HG03442 (cell line): ENCODE measurements around the gene SLC2A6.
A peak's percentile ranks its signal among the peaks of the same experiment; 100 is the strongest.

Source experiments
- ATAC-seq: cut with Tn5 transposase; IDR thresholded peaks from one replicate; pipeline ENCODE4 v1.9.1; 2021; ENCODE audit warnings: mild to moderate bottlenecking, moderate library complexity; ENCODE audit not compliant: unreplicated experiment

SLC2A6 gene

GRCh38 chr9:133443248-133443647 is 35.7 kb downstream of the SLC2A6 start:
- ATAC-seq: no peak

DNA sequence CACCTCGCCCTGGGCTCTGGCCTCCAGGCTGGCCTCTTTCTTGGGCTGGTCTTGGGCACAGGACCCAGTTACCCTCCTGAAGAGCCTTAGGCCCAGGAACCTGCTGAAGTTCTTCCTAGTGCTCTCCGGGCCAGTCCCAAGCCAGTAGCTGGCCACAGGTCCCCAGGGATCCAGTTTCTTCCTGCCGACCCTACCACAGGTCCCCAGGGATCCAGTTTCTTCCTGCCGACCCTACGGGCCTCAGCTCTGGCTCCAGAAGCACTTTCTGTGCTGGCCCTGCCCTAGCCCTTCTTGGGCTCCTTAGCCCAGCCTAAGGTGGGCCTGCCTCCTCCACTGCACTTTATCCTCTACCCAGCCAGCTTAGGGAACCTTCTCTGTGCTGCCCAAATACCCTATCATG is 37.3 kb downstream of the SLC2A6 start:
- ATAC-seq: no peak

- no peak for ATAC-seq
Measured at GRCh38 chr9:133440874-133441273, 38.0 kb downstream of the SLC2A6 start.

GRCh38 chr9:133439337-133439736 is 39.6 kb downstream of the SLC2A6 start:
- no peak for ATAC-seq

GRCh38 chr9:133437753-133438531 is 41.0 kb downstream of the SLC2A6 start:
- no peak for ATAC-seq

- ATAC-seq: no peak
Measured at GRCh38 chr9:133436681-133437080, 42.2 kb downstream of the SLC2A6 start.

DNA sequence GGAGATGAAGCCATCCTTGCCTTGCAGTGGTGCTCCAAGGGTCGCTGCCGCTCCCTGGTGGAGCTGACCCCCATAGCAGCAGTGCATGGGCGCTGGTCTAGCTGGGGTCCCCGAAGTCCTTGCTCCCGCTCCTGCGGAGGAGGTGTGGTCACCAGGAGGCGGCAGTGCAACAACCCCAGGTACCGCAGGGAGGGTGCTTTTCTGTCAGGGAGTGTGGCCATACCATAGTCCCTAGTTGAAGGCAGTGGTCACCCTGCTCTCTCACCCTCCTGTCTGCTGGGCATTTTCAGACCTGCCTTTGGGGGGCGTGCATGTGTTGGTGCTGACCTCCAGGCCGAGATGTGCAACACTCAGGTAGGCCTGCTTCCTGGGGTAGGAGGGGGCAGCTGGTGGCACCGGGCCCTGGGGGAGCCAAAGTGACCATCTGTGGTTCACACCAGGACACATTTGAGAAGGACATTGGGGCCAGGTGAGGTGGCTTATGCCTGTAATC is 45.5 kb downstream of the SLC2A6 start:
- ATAC-seq: no peak

DNA sequence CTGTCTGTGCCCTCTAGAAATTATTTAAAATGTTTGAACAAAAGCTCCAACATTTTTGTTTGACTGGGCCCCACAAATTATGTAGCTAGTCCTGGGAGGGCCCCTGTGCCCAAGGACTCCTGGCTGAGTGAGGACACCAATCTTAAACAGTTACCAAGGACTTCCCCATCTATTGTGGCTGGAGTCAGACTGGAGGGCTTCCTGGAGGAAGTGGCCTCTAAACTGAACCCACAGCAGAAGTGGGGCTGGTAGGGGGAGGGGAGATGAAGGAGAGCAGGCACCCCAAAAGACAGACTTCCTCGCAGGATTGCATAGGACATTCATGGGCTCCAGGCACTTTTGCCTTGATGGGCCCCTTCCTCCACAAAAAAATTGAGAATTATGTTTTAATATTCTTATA is 48.7 kb downstream of the SLC2A6 start:
- ATAC-seq: no peak

GRCh38 chr9:133429641-133430161 is 49.2 kb downstream of the SLC2A6 start:
- ATAC-seq: no peak

GRCh38 chr9:133429214-133429613 is 49.7 kb downstream of the SLC2A6 start:
- ATAC-seq: no peak

GRCh38 chr9:133428617-133429101 is 50.2 kb downstream of the SLC2A6 start:
- ATAC-seq: no peak

- no peak for ATAC-seq
Measured at GRCh38 chr9:133427658-133428348, 51.1 kb downstream of the SLC2A6 start.

GRCh38 chr9:133426011-133426410 is 52.9 kb downstream of the SLC2A6 start:
- no peak for ATAC-seq

GRCh38 chr9:133425049-133425632 is 53.8 kb downstream of the SLC2A6 start:
- no peak for ATAC-seq

GRCh38 chr9:133424187-133424586 is 54.7 kb downstream of the SLC2A6 start:
- ATAC-seq: no peak

- no peak for ATAC-seq
Measured at GRCh38 chr9:133423216-133423615, 55.7 kb downstream of the SLC2A6 start.

GRCh38 chr9:133421615-133422542 is 57.0 kb downstream of the SLC2A6 start, which contains the start of gene ADAMTS13:
Gene ADAMTS13 (plus strand): TSS chr9:133422367. CDS start chr9:133422444, 77 bp downstream.
- ATAC-seq: peak; percentile 45
